ENCODE data around the gene SLC13A4.
"Not testable (repeated sequence)": the region's sequence is repeated elsewhere in the genome, so short reads cannot be mapped to it uniquely, and the experiment has no call there.

The SLC13A4 gene

GRCh38 chr7:135728136-135728669, at the start of gene SLC13A4:
Gene SLC13A4 (minus strand): TSS chr7:135728186. CDS start chr7:135727496, 690 bp downstream.
- DNase-seq (ENCODE audit: low read depth, low spot score) = no peak

GRCh38 chr7:135775915-135776314, 47.9 kb upstream of the SLC13A4 start:
- not testable (repeated sequence) for DNase-seq (ENCODE audit: low read depth, low spot score)

- no peak for DNase-seq (ENCODE audit: low read depth, low spot score)
These were observed 47.2 kb upstream of the SLC13A4 start for GRCh38 chr7:135775230-135775629.

- DNase-seq (ENCODE audit: low read depth, low spot score) = no peak
These were observed 46.3 kb upstream of the SLC13A4 start for GRCh38 chr7:135774284-135774683.

GRCh38 chr7:135773464-135773863, 45.5 kb upstream of the SLC13A4 start:
- DNase-seq (ENCODE audit: low read depth, low spot score) = no peak

- no peak for DNase-seq (ENCODE audit: low read depth, low spot score)
These were observed 44.7 kb upstream of the SLC13A4 start for GRCh38 chr7:135772639-135773222.

GRCh38 chr7:135771961-135772638, 44.1 kb upstream of the SLC13A4 start:
- no peak for DNase-seq (ENCODE audit: low read depth, low spot score)

GRCh38 chr7:135771051-135771450, 43.1 kb upstream of the SLC13A4 start:
- no peak for DNase-seq (ENCODE audit: low read depth, low spot score)

GRCh38 chr7:135770139-135770710, 42.2 kb upstream of the SLC13A4 start:
- no peak for DNase-seq (ENCODE audit: low read depth, low spot score)

- no peak for DNase-seq (ENCODE audit: low read depth, low spot score)
These were observed 41.2 kb upstream of the SLC13A4 start for GRCh38 chr7:135769005-135769802.

GRCh38 chr7:135768467-135768866, 40.5 kb upstream of the SLC13A4 start:
- no peak for DNase-seq (ENCODE audit: low read depth, low spot score)

- DNase-seq (ENCODE audit: low read depth, low spot score) = no peak
These were observed 40.1 kb upstream of the SLC13A4 start for GRCh38 chr7:135768064-135768463.

GRCh38 chr7:135763261-135763660, 35.3 kb upstream of the SLC13A4 start:
- DNase-seq (ENCODE audit: low read depth, low spot score) = no peak

- no peak for DNase-seq (ENCODE audit: low read depth, low spot score)
These were observed 33.9 kb upstream of the SLC13A4 start for GRCh38 chr7:135761751-135762488.

- no peak for DNase-seq (ENCODE audit: low read depth, low spot score)
These were observed 31.5 kb upstream of the SLC13A4 start for GRCh38 chr7:135759532-135759931.

GRCh38 chr7:135758531-135758932, 30.5 kb upstream of the SLC13A4 start:
- DNase-seq (ENCODE audit: low read depth, low spot score) = no peak

GRCh38 chr7:135757719-135758411, 29.9 kb upstream of the SLC13A4 start:
- DNase-seq (ENCODE audit: low read depth, low spot score) = no peak

- DNase-seq (ENCODE audit: low read depth, low spot score) = no peak
These were observed 28.2 kb upstream of the SLC13A4 start for GRCh38 chr7:135756191-135756590.

GRCh38 chr7:135755351-135755753, 27.4 kb upstream of the SLC13A4 start:
- DNase-seq (ENCODE audit: low read depth, low spot score) = no peak

- no peak for DNase-seq (ENCODE audit: low read depth, low spot score)
These were observed 25.8 kb upstream of the SLC13A4 start for GRCh38 chr7:135753616-135754413.
